RCC 7860 (cell line): ENCODE measurements around the gene TEX54.
"Not testable (repeated sequence)": the region's sequence is repeated elsewhere in the genome, so short reads cannot be mapped to it uniquely, and the experiment has no call there.

ENCODE experiments used
- DNase-seq: peaks from one replicate; pipeline ENCODE4 v3.0.0-alpha.2; 2015; ENCODE audit warnings: low spot score
- FAIRE-seq: peaks from 2 replicates; lab custom pipeline; 2012; peaks lifted over from hg19 to GRCh38; lab: Jason Lieb, UNC

Gene TEX54

GRCh38 chr11:62839050-62839945 lies 6.7 kb upstream of the TEX54 start, which contains the start of gene WDR74:
Gene WDR74 (minus strand): TSS chr11:62839590. CDS start chr11:62839570, 20 bp downstream.
- DNase-seq: peak; percentile 74
- no peak for FAIRE-seq

GRCh38 chr11:62835336-62835735 lies 2.7 kb upstream of the TEX54 start:
- FAIRE-seq (no peak), DNase-seq (no peak)

DNA sequence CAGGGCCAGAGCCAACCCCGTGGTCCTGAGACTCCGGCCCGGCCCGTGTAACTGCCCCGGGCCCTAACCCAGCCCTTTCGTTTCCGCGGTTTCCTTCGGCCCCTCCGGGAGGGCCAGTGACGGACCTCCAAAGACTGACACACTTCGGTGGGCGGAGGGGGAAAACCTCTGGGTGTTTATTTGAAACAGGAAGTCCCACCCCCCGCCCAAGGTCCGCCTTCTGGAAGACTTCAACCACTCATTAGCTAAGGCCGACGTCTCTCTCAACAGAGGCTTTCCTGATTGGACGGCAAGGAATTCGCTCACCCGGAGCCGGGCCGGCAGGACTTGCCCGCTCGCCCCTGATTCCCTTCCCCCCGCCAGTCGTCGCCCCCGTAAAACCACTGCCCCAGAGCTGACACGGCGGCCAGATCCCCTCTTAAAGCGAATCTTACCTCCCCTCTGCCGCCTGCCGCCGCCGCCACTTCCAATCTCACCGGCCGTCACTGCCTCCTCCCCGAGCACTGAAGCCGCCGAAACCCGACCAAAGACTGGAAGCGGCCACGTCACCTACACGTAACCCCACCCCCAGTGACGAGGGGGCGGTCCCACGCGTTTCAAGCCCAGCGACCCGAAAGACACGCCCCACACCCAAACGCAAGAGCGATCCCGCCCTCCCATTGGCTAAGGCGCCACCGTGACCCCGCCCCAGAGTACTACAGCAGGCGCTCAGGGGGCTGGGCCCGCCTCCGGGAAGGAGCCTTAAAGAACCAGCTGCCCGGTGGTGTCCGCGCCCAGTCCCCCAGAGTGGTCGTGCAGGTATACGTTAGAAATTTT lies 913 bp downstream of the TEX54 start, which contains the start of gene STX5:
Gene STX5, minus strand, starts transcription at position 532 of the 816 bp plus-strand sequence. CDS start 808 bp downstream, outside the sequence.
- DNase-seq: peak; percentile 91
- FAIRE-seq: peak; percentile 69

DNA sequence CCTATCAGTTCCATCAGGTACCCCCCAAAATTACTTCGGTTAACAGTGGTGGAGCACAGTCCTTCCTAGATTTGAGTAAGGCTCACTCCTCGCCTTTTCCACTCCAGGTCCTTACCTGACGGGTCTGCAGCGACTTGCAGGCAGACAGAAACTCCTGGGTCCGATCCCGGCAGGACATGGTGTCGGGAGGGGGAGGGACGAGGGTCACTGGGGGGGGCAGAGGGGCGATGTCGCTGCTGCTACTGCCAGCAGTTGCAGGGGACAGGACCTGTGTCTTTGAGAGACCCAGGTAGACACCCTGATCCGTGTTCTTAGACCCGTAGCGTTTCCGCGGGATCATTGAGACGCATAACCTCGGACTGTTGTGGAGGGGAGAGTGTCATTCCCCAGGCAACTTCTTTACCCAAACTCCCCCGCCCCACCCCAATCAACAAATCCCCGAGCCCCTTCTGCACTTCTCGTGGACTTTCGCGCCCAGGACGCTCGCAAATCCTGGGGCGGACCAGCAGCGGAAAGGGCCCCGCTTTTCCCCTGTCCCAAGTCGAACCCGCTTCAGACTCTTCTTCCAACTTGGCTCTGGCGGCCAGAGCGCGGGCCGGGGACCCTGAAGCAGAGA lies 1.6 kb downstream of the TEX54 start:
- FAIRE-seq (no peak), DNase-seq (no peak)

DNA sequence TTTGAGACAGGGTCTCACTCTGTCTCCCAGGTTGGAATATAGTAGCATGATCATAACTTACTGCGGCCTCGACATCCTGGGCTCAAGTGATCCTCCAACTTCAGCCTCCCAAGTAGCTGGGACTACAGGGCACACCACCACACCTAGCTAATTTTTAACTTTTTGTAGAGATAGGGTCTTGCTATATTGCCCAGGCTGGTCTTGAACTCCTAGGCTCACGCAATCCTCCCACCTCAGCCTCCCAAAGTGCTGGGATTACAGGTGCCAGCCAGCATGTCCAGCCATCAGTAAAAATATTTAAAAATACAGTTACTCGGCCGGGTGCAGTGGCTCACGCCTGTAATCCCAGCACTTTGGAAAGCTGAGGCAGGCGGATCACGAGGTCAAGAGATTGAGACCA lies 4.5 kb downstream of the TEX54 start:
- FAIRE-seq: not testable (repeated sequence)

GRCh38 chr11:62823677-62824076 lies 9.0 kb downstream of the TEX54 start:
- DNase-seq (no peak), FAIRE-seq (no peak)

More for the DNA sequence above, 4.5 kb downstream of the TEX54 start:
- not testable (repeated sequence) for DNase-seq

DNA sequence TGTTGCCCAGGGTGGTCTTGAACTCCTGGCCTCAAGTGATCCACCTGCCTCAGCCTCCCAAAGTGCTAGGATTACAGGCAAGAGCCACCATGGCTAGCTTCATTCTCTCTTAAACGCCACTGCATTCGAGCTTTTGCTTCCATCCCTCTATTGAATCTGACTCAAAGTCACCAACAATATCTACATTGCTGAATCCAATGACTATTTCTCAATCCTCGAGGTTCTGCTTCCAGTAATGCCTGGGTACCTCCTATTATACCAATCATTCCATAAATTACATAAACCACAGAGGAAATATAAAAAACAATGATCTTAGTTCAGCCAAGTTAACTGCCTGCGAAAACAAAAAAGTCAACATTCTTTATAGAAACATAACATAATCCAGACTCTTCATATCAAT lies 15.5 kb downstream of the TEX54 start:
- no peak for DNase-seq
- no peak for FAIRE-seq

DNA sequence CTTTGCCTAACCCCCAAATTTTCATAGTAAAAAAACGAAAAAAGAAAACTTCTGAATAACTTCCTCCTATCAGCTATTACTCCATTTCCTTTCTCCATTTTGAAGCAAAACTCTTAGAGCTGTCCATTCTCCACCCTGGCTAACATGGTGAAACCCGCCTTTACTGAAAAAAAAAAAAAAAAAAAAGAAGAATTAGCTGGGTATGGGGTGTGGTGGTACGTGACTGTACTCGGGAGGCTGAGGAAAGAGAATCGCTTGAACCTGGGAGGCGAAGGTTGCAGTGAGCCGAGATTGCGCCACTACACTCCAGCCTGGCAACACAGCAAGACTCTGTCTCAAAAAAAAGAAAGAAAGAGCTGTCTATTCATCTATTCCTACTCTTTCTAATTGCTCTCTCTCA lies 16.1 kb downstream of the TEX54 start:
- DNase-seq (no peak), FAIRE-seq (no peak)

- DNase-seq (no peak), FAIRE-seq (no peak)
Observed at GRCh38 chr11:62811659-62812058, 21.0 kb downstream of the TEX54 start.

- no peak for DNase-seq
- no peak for FAIRE-seq
Observed at GRCh38 chr11:62810748-62811147, 21.9 kb downstream of the TEX54 start.

- FAIRE-seq (no peak), DNase-seq (no peak)
Observed at GRCh38 chr11:62806611-62807121, 26.0 kb downstream of the TEX54 start.

DNA sequence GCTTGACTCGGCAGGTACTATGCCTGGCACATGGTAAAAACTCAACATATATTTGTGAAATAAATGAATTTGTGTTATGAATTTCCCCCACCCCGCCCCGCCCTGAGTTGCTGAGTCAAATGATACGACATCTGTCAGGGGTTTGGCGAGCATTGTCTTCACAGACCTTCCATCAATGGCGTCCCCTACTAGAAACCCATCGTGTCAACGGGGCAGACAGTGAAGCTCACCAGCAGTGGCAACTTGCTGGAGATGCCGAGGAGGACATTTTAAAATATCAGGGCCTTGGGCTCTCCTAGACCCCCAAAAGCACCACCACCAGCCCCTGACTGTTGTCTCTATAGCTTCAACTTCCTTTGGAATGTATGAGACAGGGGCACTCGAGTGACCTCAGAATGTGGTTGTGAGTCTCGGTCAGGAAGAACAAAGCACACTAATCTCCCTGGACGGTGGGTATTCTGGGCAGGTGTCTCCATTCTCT lies 26.6 kb downstream of the TEX54 start:
- FAIRE-seq (no peak), DNase-seq (no peak)

DNA sequence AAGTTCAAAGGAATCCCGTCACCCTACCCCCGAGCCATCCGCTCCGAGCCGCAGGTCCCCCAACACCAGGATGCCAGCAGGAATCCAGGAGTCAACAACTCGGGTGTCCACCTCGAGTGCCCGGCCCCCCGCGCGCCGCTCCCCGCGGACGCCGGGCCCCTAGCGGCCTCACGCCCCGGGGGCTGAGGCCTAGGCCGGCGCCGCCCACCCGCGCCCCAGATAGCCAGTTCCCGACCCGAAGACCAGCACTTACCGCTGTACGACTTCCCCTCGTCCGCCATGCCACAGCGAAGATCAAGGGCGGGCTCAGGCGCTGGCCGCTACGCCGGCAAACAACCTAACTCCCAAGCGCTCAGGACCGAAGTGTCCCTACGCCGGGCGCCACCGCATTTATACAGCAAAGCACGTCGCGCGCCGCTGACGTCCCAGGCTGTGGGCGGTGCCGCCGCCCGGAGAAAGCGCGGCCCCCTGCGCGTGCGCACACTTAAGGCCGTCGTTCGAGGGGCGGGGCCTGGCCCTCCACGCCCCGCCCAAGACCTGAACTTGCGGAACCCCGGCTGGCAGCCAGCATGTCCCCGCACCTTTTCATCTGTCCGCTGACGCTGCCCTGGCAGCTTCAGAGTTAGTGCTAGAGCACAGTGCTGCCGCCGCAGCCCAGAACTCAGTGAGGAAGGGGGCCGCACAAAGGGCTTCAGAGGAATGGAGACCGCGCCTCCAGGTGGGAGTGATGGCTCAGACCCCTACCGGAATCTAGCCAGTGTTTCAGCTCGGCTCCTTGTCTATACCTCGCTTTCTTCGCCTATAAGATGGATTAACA lies 27.4 kb downstream of the TEX54 start, which contains the start of gene NXF1:
Gene NXF1, minus strand, starts transcription at position 365 of the 817 bp plus-strand sequence. Its CDS starts 84 bp downstream, at position 281.
- peak; percentile 87 for DNase-seq
- no peak for FAIRE-seq

GRCh38 chr11:62804310-62805075 lies 28.1 kb downstream of the TEX54 start:
- FAIRE-seq (no peak), DNase-seq (no peak)

DNA sequence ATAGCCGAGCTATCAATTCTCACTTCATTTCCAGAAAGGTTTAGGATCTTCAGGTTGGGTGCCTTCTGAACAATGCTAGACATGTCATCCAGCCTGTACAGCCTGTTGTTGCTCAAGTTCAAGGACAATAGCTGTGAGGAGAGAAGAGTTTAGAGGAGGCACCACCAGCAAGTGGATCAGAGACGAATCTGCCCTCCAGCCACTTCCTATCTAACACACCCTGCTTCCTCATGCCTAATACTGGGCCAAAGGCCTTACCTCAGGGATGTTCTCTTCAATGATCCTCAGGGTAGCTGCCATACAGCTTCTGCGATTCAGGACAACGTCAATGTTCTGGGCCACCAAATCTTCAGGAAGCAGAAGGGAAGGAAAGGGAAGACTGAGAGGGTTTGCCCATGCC lies 31.6 kb downstream of the TEX54 start:
- no peak for FAIRE-seq
- DNase-seq: no peak

- DNase-seq: no peak
- FAIRE-seq: no peak
Observed at GRCh38 chr11:62799486-62799885, 33.2 kb downstream of the TEX54 start.

DNA sequence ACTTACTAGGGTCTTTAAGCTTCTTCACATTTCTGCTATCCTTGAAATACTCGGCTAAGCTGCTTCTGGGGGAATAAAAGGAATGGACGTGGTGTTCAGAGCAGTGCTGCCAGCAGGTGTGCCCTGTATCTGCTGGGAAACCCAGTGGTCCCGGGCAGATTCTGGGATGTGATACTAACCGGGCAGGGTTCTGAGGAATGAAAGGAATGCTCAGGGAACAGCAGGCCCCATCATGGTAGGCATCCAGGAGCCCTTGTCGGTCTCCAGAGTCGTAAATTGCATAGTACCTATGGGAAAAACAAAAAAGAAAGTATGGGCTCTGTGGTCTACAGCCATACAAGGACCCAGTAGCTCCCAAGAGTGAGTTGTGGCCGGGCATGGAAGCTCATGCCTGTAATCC lies 36.4 kb downstream of the TEX54 start:
- no peak for DNase-seq
- FAIRE-seq: no peak

- no peak for DNase-seq
Observed at GRCh38 chr11:62794201-62794775, 38.4 kb downstream of the TEX54 start.

GRCh38 chr11:62792202-62792575 lies 40.5 kb downstream of the TEX54 start:
- no peak for FAIRE-seq

More at GRCh38 chr11:62794201-62794775, 38.4 kb downstream of the TEX54 start:
- FAIRE-seq: no peak

More at GRCh38 chr11:62792202-62792575, 40.5 kb downstream of the TEX54 start:
- DNase-seq: no peak
